GM23338 (cell line): Measurements from ENCODE around the gene PPP1R36.

ENCODE experiments used
- EZH2 ChIP-seq: fragments of 200-600 bp; sonication (generic); IDR thresholded peaks from one replicate; pipeline ENCODE4 v1.8.0; 2017; ENCODE audit warnings: antibody characterized with exemption, mild to moderate bottlenecking, low read depth; ENCODE audit not compliant: unreplicated experiment
- EZH2phosphoT487 ChIP-seq: fragments of 200-600 bp; sonication (generic); IDR thresholded peaks from one replicate; pipeline ENCODE4 v1.8.1; 2018; ENCODE audit warnings: antibody characterized with exemption; ENCODE audit not compliant: unreplicated experiment
- NANOG ChIP-seq: IDR thresholded peaks from 2 replicates; pipeline ENCODE4 v1.6.1; 2016; ENCODE audit warnings: antibody characterized with exemption, borderline replicate concordance
- POLR2AphosphoS5 ChIP-seq: IDR thresholded peaks from 2 replicates; pipeline ENCODE4 v1.6.1; 2016; ENCODE audit warnings: antibody characterized with exemption, low read depth
- TF ChIP-seq, protein P1 (sequence below), 2 experiments: fragments of 200-600 bp in 1 of 2; sonication (generic) in 1 of 2; conservative IDR thresholded peaks; 2 replicates each; pipeline versions ENCODE4 v1.5.1 to v1.6.1; 2016 to 2017; ENCODE audit warnings: antibody characterized with exemption in 2 of 2, low read depth in 2 of 2, mild to moderate bottlenecking in 2 of 2, moderate library complexity in 1 of 2
- TF ChIP-seq, protein P2 (sequence below): IDR thresholded peaks from 2 replicates; pipeline ENCODE4 v1.6.1; 2016; ENCODE audit warnings: antibody characterized with exemption

DNA sequence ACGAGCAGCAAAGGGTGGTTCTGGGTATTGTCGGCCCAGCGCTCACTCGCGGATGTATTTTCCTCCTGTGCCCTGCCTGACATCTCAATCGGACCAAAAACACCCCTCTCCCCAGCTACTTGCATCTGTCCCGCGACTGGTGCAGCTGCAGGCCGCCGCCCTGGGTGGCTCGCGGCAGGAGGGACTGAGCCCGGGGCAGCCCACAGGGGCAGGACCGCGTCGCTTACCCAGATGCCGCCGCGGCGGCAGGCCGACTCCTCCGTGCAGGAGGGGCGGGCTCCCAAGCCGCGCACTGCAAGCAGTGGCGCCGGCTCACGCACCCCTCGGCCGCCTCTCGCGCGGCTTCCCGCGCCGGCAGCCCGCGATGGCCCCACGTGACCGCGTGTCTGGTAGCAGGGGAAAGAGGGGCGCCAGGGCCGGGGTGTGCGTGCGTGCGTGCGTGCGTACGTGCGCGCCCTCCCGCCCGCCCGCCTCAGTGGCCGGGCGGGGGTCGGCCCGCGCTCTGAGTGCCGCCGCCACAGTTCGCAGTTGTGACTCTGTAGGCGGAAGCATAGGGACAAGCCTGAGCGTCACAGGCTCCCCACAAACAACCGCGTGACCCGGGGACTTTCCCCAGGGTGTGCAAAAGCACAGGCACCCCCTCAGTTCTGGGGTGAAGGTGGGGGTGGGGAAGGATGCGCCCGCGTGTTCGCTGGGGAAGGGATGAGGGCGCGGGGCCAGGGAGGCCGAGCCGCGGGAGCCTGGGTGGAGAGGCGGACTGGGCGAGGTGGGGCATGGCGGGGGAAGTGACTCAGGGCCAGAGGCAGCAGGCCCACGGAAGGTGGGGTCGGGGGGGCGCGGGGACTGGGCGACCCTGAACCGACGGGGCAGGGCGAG lies 46.1 kb upstream of the PPP1R36 start, which contains the start of gene ZBTB25:
- TF ChIP-seq, protein P1, sequence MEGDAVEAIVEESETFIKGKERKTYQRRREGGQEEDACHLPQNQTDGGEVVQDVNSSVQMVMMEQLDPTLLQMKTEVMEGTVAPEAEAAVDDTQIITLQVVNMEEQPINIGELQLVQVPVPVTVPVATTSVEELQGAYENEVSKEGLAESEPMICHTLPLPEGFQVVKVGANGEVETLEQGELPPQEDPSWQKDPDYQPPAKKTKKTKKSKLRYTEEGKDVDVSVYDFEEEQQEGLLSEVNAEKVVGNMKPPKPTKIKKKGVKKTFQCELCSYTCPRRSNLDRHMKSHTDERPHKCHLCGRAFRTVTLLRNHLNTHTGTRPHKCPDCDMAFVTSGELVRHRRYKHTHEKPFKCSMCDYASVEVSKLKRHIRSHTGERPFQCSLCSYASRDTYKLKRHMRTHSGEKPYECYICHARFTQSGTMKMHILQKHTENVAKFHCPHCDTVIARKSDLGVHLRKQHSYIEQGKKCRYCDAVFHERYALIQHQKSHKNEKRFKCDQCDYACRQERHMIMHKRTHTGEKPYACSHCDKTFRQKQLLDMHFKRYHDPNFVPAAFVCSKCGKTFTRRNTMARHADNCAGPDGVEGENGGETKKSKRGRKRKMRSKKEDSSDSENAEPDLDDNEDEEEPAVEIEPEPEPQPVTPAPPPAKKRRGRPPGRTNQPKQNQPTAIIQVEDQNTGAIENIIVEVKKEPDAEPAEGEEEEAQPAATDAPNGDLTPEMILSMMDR (conservative IDR thresholded peaks at IDR 0.05; ENCODE audit: low read depth in 2 of 2): no peak
- TF ChIP-seq NANOG (no peak), EZH2 (no peak), POLR2AphosphoS5 (peak; percentile 74), EZH2phosphoT487 (no peak)
- TF ChIP-seq, protein P2, sequence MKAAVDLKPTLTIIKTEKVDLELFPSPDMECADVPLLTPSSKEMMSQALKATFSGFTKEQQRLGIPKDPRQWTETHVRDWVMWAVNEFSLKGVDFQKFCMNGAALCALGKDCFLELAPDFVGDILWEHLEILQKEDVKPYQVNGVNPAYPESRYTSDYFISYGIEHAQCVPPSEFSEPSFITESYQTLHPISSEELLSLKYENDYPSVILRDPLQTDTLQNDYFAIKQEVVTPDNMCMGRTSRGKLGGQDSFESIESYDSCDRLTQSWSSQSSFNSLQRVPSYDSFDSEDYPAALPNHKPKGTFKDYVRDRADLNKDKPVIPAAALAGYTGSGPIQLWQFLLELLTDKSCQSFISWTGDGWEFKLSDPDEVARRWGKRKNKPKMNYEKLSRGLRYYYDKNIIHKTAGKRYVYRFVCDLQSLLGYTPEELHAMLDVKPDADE: no peak
